ENCODE data around the gene OR52B6.
A peak's percentile ranks its signal among the peaks of the same experiment; 100 is the strongest.
"Not testable (repeated sequence)": the region's sequence is repeated elsewhere in the genome, so short reads cannot be mapped to it uniquely, and the experiment has no call there.

Gene OR52B6

DNA sequence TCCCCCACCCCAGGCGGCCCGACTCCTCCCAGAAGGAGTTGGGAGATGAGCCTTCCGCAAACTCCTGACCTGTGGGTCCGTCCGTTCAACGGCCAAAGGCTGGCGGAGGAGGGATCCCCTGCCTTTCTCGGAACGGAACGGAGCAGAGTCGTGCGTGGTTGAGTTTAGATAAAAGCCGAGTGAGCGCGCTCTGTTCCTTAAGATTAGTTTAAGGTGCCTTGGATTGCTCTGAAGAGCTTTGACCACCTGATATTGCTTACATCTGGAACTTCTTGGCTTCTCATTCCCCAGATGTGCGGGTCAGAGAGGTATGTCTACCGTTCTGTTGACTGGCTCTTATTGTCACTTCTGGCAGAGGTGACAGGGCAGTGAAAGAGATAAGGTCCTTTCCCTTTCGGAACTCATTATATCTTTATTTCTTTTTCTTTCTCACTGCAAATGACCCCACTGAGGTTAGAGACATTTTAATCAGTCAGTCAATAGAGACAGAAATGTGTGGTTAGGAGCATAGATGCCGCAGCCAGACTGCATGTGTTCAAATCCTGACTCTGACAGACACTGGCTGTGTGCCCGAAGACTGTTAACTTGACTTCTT lies 16.0 kb downstream of the OR52B6 start, which contains the start of gene TRIM6:
TSS of gene TRIM6 (plus strand) at position 31 of the 595 bp plus-strand sequence. CDS start at position 292, 261 bp downstream.
- H3K27ac ChIP-seq (ENCODE audit: low read length): peak within 1 kb of the TSS; percentile 66
- H3K27me3 ChIP-seq (ENCODE audit: insufficient read depth, low read length, poor library complexity): no peaks in the 10 kb centered on the region
- peaks cover 20% of the 10 kb centered on the region; the same call in 1 of the 2 replicates for H3K4me1 ChIP-seq (ENCODE audit: insufficient read depth, low read length)
- no peaks in the 10 kb centered on the region for H4K20me1 ChIP-seq (ENCODE audit: insufficient read depth, low read length)
- DNase-seq (peak; percentile 51), ATAC-seq (ENCODE audit: insufficient read depth, low read depth) (peak; percentile 60)
- peak within 1 kb of the TSS; percentile 56 for H3K9ac ChIP-seq (ENCODE audit: low read depth, low read length)
- no peaks in the 10 kb centered on the region for H3K36me3 ChIP-seq (ENCODE audit: insufficient read depth, low read length)
- peak within 1 kb of the TSS; percentile 66 for H3K4me2 ChIP-seq (ENCODE audit: insufficient read depth, low read length)
- H3K9me3 ChIP-seq (ENCODE audit: insufficient read depth, low read length, severe bottlenecking): no peaks in the 10 kb centered on the region
- peak within 1 kb of the TSS; percentile 16 to 59; a peak in 3 of 4 replicates for H3K4me3 ChIP-seq (ENCODE audit: low read depth in 1 of 2, low read length in 2 of 2)
- H3K79me2 ChIP-seq (ENCODE audit: insufficient read depth, low read length): no peaks in the 10 kb centered on the region
- H2AFZ ChIP-seq (ENCODE audit: low read depth, low read length): peak within 1 kb of the TSS; percentile 67
- TF ChIP-seq EZH2 (IDR thresholded peaks at IDR 0.05; ENCODE audit: borderline replicate concordance, low read depth, low read length, severe bottlenecking): no peak

DNA sequence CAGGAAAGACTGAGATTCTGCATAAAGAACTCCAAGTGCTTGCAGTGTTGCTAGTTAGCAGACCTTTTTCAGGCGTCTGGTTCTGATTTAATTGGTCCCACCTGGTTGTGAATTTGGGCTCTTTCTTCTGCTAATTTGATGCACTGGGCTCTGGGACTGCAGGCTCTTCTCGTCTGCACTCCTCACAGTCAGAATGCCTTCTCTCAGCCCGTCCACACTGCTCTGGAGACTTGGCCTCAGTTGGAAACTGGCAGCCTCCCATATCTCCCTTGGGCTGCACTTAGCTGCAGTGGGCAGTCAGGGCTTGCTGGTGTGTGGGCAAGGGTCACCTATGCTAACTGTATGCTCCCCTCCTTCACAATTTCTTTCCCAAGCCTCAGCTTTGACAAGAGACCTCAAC lies 17.3 kb downstream of the OR52B6 start:
- no peak for DNase-seq
- H3K4me2 ChIP-seq (ENCODE audit: insufficient read depth, low read length): peak overlapping the region; percentile 66
- TF ChIP-seq CTCF (IDR thresholded peaks at IDR 0.05; ENCODE audit: borderline replicate concordance, extremely low read depth, low read length, poor library complexity, severe bottlenecking): no peak
- TF ChIP-seq EZH2 (IDR thresholded peaks at IDR 0.05; ENCODE audit: borderline replicate concordance, low read depth, low read length, severe bottlenecking): no peak
- no peaks in the 10 kb centered on the region for H3K27me3 ChIP-seq (ENCODE audit: insufficient read depth, low read length, poor library complexity)
- no peak overlapping the region for H3K9ac ChIP-seq (ENCODE audit: low read depth, low read length)
- no peak for ATAC-seq (ENCODE audit: insufficient read depth, low read depth)
- no peaks in the 10 kb centered on the region for H3K36me3 ChIP-seq (ENCODE audit: insufficient read depth, low read length)
- H3K79me2 ChIP-seq (ENCODE audit: insufficient read depth, low read length): no peaks in the 10 kb centered on the region
- no peaks in the 10 kb centered on the region for H4K20me1 ChIP-seq (ENCODE audit: insufficient read depth, low read length)
- no peaks in the 10 kb centered on the region for H3K9me3 ChIP-seq (ENCODE audit: insufficient read depth, low read length, severe bottlenecking)
- peak overlapping the region in 1 of 2 experiments; percentile 20; a peak in 1 of 4 replicates for H3K4me3 ChIP-seq (ENCODE audit: low read depth in 1 of 2, low read length in 2 of 2)
- H3K27ac ChIP-seq (ENCODE audit: low read length): no peak overlapping the region
- H3K4me1 ChIP-seq (ENCODE audit: insufficient read depth, low read length): peaks cover 20% of the 10 kb centered on the region; the same call in 1 of the 2 replicates
- no peak overlapping the region for H2AFZ ChIP-seq (ENCODE audit: low read depth, low read length)

GRCh38 chr11:5600374-5600851 lies 19.7 kb downstream of the OR52B6 start:
- no peak overlapping the region for H3K9ac ChIP-seq (ENCODE audit: low read depth, low read length)
- DNase-seq (peak; percentile 61), ATAC-seq (ENCODE audit: insufficient read depth, low read depth) (peak; percentile 83)
- no peaks in the 10 kb centered on the region for H4K20me1 ChIP-seq (ENCODE audit: insufficient read depth, low read length)
- H3K9me3 ChIP-seq (ENCODE audit: insufficient read depth, low read length, severe bottlenecking): no peaks in the 10 kb centered on the region
- peaks cover 20% of the 10 kb centered on the region; the same call in 1 of the 2 replicates for H3K4me1 ChIP-seq (ENCODE audit: insufficient read depth, low read length)
- no peaks in the 10 kb centered on the region for H3K27me3 ChIP-seq (ENCODE audit: insufficient read depth, low read length, poor library complexity)
- H3K36me3 ChIP-seq (ENCODE audit: insufficient read depth, low read length): no peaks in the 10 kb centered on the region
- H2AFZ ChIP-seq (ENCODE audit: low read depth, low read length): no peak overlapping the region
- TF ChIP-seq EZH2 (IDR thresholded peaks at IDR 0.05; ENCODE audit: borderline replicate concordance, low read depth, low read length, severe bottlenecking) (no peak), CTCF (IDR thresholded peaks at IDR 0.05; ENCODE audit: borderline replicate concordance, extremely low read depth, low read length, poor library complexity, severe bottlenecking) (peak; percentile 78)
- no peak overlapping the region for H3K4me2 ChIP-seq (ENCODE audit: insufficient read depth, low read length)
- no peak overlapping the region for H3K4me3 ChIP-seq (ENCODE audit: low read depth in 1 of 2, low read length in 2 of 2)
- H3K27ac ChIP-seq (ENCODE audit: low read length): no peak overlapping the region
- H3K79me2 ChIP-seq (ENCODE audit: insufficient read depth, low read length): no peaks in the 10 kb centered on the region

- not testable (repeated sequence) for H3K27ac ChIP-seq (ENCODE audit: low read length); ATAC-seq (ENCODE audit: insufficient read depth, low read depth); H3K4me2 ChIP-seq (ENCODE audit: insufficient read depth, low read length)
These were observed 22.1 kb downstream of the OR52B6 start for GRCh38 chr11:5602791-5603190.

More at GRCh38 chr11:5602791-5603190, 22.1 kb downstream of the OR52B6 start:
- not testable (repeated sequence) for H2AFZ ChIP-seq (ENCODE audit: low read depth, low read length); H3K4me1 ChIP-seq (ENCODE audit: insufficient read depth, low read length); H3K9me3 ChIP-seq (ENCODE audit: insufficient read depth, low read length, severe bottlenecking); H3K27me3 ChIP-seq (ENCODE audit: insufficient read depth, low read length, poor library complexity); H3K36me3 ChIP-seq (ENCODE audit: insufficient read depth, low read length); H3K4me3 ChIP-seq (ENCODE audit: low read depth in 1 of 2, low read length in 2 of 2); H4K20me1 ChIP-seq (ENCODE audit: insufficient read depth, low read length); DNase-seq; H3K9ac ChIP-seq (ENCODE audit: low read depth, low read length); H3K79me2 ChIP-seq (ENCODE audit: insufficient read depth, low read length)

All from DND-41 (cell line).